Spleen (tissue), 7 donors: Measurements from ENCODE around the gene ATP9A.

Experiments
- POLR2A ChIP-seq, 3 donors: fragments of 450-650 bp; IDR thresholded peaks; one replicate each; pipeline ENCODE4 v1.5.1; 2017; ENCODE audit warnings: antibody characterized with exemption in 3 of 3, mild to moderate bottlenecking in 1 of 3
- POLR2AphosphoS5 ChIP-seq, 3 donors: sonication (generic); formaldehyde crosslinking; IDR thresholded peaks; one replicate each; pipeline ENCODE4 v1.5.1; 2017; ENCODE audit warnings: antibody characterized with exemption in 3 of 3
- TF ChIP-seq, protein P1 (sequence below), 11 experiments: fragments of 200-600 bp in 7 of 11; fragments of 450-650 bp in 4 of 11; sonication (generic) in 4 of 11; IDR thresholded peaks in 8 of 11; conservative IDR thresholded peaks in 3 of 11; 1 replicate in 7 of 11; 2 replicates in 4 of 11; pipeline versions ENCODE4 v1.4.0 to v1.8.0; 2016 to 2021; ENCODE audit warnings: antibody characterized with exemption in 11 of 11, inconsistent platforms in 4 of 11, mild to moderate bottlenecking in 1 of 11
- donor health status: DM: no; HTN: no; CAD: no; lungs with moderate emphysema.
- donor health status: DM: no; HTN: no; CAD: no.
- donor health status: DM: no; HTN: no; CAD: no.

DNA sequence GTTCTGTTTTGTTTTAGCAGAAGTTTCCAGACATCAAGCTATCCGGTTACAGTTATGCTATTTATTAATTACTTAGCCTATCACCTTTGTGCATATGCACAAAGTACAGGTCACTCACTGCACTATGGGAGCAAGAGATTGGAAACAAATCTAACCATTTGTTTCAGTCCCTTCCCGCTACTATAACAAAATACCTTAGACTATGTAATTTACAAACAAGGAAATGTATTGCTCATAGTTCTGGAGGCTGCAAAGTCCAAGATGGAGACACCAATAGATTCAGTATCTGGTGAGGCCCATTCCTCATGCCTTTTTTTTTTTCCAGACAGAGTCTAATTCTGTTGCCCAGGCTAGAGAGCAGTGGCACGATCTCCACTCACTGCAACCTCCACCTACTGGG, 35.1 kb downstream of the ATP9A start:
- TF ChIP-seq, protein P1, sequence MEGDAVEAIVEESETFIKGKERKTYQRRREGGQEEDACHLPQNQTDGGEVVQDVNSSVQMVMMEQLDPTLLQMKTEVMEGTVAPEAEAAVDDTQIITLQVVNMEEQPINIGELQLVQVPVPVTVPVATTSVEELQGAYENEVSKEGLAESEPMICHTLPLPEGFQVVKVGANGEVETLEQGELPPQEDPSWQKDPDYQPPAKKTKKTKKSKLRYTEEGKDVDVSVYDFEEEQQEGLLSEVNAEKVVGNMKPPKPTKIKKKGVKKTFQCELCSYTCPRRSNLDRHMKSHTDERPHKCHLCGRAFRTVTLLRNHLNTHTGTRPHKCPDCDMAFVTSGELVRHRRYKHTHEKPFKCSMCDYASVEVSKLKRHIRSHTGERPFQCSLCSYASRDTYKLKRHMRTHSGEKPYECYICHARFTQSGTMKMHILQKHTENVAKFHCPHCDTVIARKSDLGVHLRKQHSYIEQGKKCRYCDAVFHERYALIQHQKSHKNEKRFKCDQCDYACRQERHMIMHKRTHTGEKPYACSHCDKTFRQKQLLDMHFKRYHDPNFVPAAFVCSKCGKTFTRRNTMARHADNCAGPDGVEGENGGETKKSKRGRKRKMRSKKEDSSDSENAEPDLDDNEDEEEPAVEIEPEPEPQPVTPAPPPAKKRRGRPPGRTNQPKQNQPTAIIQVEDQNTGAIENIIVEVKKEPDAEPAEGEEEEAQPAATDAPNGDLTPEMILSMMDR (IDR thresholded peaks at IDR 0.05 in 8 of 11, conservative IDR thresholded peaks at IDR 0.05 in 3 of 11), result no peak
- TF ChIP-seq POLR2A (IDR thresholded peaks at IDR 0.05) (no peak), POLR2AphosphoS5 (IDR thresholded peaks at IDR 0.05) (no peak)
